Measurements from ENCODE around the gene SLC25A21. TPM values are rescaled to one million over a fixed set of nuclear protein-coding genes. Genes with fewer than 3 reads are reported as not detected.

SLC25A21 gene
- total and polyA plus RNA-seq, 9 donors = 0.57 to 1.6 (median 1.1) TPM; not detected in 1

GRCh38 chr14:37133284-37133913, 39.0 kb downstream of the SLC25A21 start:
- no peak overlapping the region for H3K27ac ChIP-seq
- no peaks in the 10 kb centered on the region for H3K36me3 ChIP-seq
- no peak for TF ChIP-seq POLR2A (IDR thresholded peaks at IDR 0.05)
- TF ChIP-seq EP300 (IDR thresholded peaks at IDR 0.05) = no peak
- TF ChIP-seq CTCF (IDR thresholded peaks at IDR 0.05) = no peak
- no peaks in the 10 kb centered on the region for H3K27me3 ChIP-seq
- no peak overlapping the region for H3K4me3 ChIP-seq
- DNase-seq = no peak
- no peaks in the 10 kb centered on the region for H3K9me3 ChIP-seq
- H3K4me1 ChIP-seq (ENCODE audit: insufficient read depth) = no peaks in the 10 kb centered on the region
- WGBS, 3 donors = 88 to 90% (median 89%) methylated on average over 3 of the region's 3 CpGs
- intact Hi-C loops (cut with DNase I) = no loop called here

- 29 to 54% (median 37%) methylated on average over 2 of the region's 2 CpGs for WGBS, 3 donors
- Histone ChIP-seq H3K9me3 (no peaks in the 10 kb centered on the region), H3K27ac (no peak overlapping the region), H3K27me3 (no peaks in the 10 kb centered on the region), H3K36me3 (no peaks in the 10 kb centered on the region), H3K4me3 (no peak overlapping the region), H3K4me1 (ENCODE audit: insufficient read depth) (no peaks in the 10 kb centered on the region)
- no peak for TF ChIP-seq EP300 (IDR thresholded peaks at IDR 0.05)
- no peak for TF ChIP-seq POLR2A (IDR thresholded peaks at IDR 0.05)
- TF ChIP-seq CTCF (IDR thresholded peaks at IDR 0.05) = no peak
- no peak for DNase-seq
- intact Hi-C loops (cut with DNase I) = no loop called here
These were observed 41.2 kb downstream of the SLC25A21 start for GRCh38 chr14:37131205-37131604.

GRCh38 chr14:37129047-37129446, 43.4 kb downstream of the SLC25A21 start:
- H3K9me3 ChIP-seq = no peaks in the 10 kb centered on the region
- H3K4me3 ChIP-seq = no peak overlapping the region
- H3K36me3 ChIP-seq = no peaks in the 10 kb centered on the region
- WGBS, 3 donors = 85 to 88% (median 86%) methylated on average over 7 of the region's 7 CpGs
- TF ChIP-seq CTCF (IDR thresholded peaks at IDR 0.05) (no peak), POLR2A (IDR thresholded peaks at IDR 0.05) (no peak), EP300 (IDR thresholded peaks at IDR 0.05) (no peak)
- H3K27ac ChIP-seq = no peak overlapping the region
- no peaks in the 10 kb centered on the region for H3K27me3 ChIP-seq
- H3K4me1 ChIP-seq (ENCODE audit: insufficient read depth) = no peaks in the 10 kb centered on the region
- no peak for DNase-seq
- intact Hi-C loops (cut with DNase I) = no loop called here

GRCh38 chr14:37124614-37125013, 47.8 kb downstream of the SLC25A21 start:
- intact Hi-C loops (cut with DNase I) = no loop called here

More at GRCh38 chr14:37124614-37125013, 47.8 kb downstream of the SLC25A21 start:
- H3K4me1 ChIP-seq (ENCODE audit: insufficient read depth) = no peaks in the 10 kb centered on the region
- H3K4me3 ChIP-seq = no peak overlapping the region
- H3K9me3 ChIP-seq = no peaks in the 10 kb centered on the region
- WGBS, 3 donors = 93 to 96% (median 94%) methylated on average over 3 of the region's 3 CpGs
- no peak for DNase-seq
- H3K27me3 ChIP-seq = no peaks in the 10 kb centered on the region
- no peak overlapping the region for H3K27ac ChIP-seq
- no peaks in the 10 kb centered on the region for H3K36me3 ChIP-seq
- no peak for TF ChIP-seq EP300 (IDR thresholded peaks at IDR 0.05)
- TF ChIP-seq POLR2A (IDR thresholded peaks at IDR 0.05) = no peak
- TF ChIP-seq CTCF (IDR thresholded peaks at IDR 0.05) = no peak

Measured in ovary (tissue), 9 donors.